PFSK-1 (cell line): ENCODE results near the gene PTGES3.

Experiments
- FOXP2 ChIP-seq: optimal IDR thresholded peaks from 2 replicates; pipeline ENCODE3; 2011; ENCODE audit warnings: borderline replicate concordance, control low read depth, inconsistent platforms; ENCODE audit not compliant: insufficient read depth; ENCODE audit errors: extremely low read length, extremely low read depth
- POLR2AphosphoS5 ChIP-seq: IDR thresholded peaks from 2 replicates; pipeline ENCODE4 v1.6.1; 2012; ENCODE audit warnings: low read depth, mild to moderate bottlenecking, control low read depth, low read length, moderate library complexity
- SIN3A ChIP-seq: IDR thresholded peaks from 2 replicates; pipeline ENCODE4 v1.6.1; 2012; ENCODE audit warnings: mild to moderate bottlenecking, low read length, moderate library complexity, borderline replicate concordance; ENCODE audit not compliant: insufficient read depth
- TAF1 ChIP-seq: IDR thresholded peaks from 2 replicates; pipeline ENCODE4 v1.6.1; 2012; ENCODE audit warnings: low read length, control low read depth, borderline replicate concordance; ENCODE audit not compliant: insufficient read depth
- TF ChIP-seq, protein P1 (sequence below), 2 experiments: IDR thresholded peaks; 2 replicates each; pipeline versions ENCODE4 v1.6.1 to v1.8.0; 2011 to 2012; ENCODE audit warnings: low read depth in 2 of 2, low read length in 2 of 2, control low read depth in 1 of 2, inconsistent platforms in 1 of 2, mild to moderate bottlenecking in 1 of 2, moderate library complexity in 1 of 2; ENCODE audit not compliant: insufficient read depth in 1 of 2

PTGES3 gene

GRCh38 chr12:56677680-56678079, 10.4 kb downstream of the PTGES3 start:
- no peak for TF ChIP-seq FOXP2
- TF ChIP-seq POLR2AphosphoS5: no peak
- no peak for TF ChIP-seq SIN3A
- TF ChIP-seq, protein P1, sequence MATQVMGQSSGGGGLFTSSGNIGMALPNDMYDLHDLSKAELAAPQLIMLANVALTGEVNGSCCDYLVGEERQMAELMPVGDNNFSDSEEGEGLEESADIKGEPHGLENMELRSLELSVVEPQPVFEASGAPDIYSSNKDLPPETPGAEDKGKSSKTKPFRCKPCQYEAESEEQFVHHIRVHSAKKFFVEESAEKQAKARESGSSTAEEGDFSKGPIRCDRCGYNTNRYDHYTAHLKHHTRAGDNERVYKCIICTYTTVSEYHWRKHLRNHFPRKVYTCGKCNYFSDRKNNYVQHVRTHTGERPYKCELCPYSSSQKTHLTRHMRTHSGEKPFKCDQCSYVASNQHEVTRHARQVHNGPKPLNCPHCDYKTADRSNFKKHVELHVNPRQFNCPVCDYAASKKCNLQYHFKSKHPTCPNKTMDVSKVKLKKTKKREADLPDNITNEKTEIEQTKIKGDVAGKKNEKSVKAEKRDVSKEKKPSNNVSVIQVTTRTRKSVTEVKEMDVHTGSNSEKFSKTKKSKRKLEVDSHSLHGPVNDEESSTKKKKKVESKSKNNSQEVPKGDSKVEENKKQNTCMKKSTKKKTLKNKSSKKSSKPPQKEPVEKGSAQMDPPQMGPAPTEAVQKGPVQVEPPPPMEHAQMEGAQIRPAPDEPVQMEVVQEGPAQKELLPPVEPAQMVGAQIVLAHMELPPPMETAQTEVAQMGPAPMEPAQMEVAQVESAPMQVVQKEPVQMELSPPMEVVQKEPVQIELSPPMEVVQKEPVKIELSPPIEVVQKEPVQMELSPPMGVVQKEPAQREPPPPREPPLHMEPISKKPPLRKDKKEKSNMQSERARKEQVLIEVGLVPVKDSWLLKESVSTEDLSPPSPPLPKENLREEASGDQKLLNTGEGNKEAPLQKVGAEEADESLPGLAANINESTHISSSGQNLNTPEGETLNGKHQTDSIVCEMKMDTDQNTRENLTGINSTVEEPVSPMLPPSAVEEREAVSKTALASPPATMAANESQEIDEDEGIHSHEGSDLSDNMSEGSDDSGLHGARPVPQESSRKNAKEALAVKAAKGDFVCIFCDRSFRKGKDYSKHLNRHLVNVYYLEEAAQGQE (IDR thresholded peaks at IDR 0.05; ENCODE audit: insufficient read depth in 1 of 2, low read depth in 2 of 2, low read length in 2 of 2): no peak
- TF ChIP-seq TAF1: no peak

DNA sequence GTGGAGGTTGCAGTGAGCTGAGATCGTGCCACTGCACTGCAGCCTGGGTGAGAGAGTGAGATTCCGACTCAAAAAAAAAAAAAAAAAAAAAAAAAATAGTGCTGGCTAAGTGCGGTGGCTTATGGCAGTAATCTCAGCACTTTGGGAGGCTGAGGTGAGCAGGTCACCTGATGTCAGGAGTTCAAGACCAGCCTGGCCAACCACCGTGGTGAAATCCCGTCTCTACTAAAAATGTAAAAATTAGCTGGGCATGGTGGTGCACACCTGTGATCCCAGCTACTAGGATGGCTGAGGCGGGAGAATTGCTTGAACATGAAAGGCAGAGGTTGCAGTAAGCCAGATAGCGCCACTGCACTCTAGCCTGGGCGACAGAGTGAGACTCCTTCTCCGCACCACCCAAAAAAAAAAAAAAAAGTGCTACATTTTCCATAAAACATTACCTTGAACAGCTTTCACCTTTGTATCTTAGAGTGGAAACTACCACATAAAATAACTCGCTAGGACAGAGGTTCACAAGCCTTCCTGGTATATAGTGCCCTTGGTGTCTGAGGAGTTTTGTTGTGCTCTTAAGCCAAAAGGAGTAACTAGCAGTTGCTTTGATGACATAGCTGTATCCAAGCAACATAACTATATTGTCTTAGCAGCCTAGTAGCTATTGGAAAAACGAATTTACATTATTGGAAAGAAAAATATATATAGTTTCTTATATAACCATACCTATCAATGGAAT, 11.1 kb downstream of the PTGES3 start:
- no peak for TF ChIP-seq SIN3A
- peak; percentile 17; the same call in 1 of the 2 replicates for TF ChIP-seq POLR2AphosphoS5

GRCh38 chr12:56671608-56672007, 16.5 kb downstream of the PTGES3 start:
- no peak for TF ChIP-seq FOXP2
- no peak for TF ChIP-seq SIN3A
- TF ChIP-seq POLR2AphosphoS5: no peak
- TF ChIP-seq, protein P1 (IDR thresholded peaks at IDR 0.05; ENCODE audit: insufficient read depth in 1 of 2, low read depth in 2 of 2, low read length in 2 of 2): no peak
- TF ChIP-seq TAF1: no peak

DNA sequence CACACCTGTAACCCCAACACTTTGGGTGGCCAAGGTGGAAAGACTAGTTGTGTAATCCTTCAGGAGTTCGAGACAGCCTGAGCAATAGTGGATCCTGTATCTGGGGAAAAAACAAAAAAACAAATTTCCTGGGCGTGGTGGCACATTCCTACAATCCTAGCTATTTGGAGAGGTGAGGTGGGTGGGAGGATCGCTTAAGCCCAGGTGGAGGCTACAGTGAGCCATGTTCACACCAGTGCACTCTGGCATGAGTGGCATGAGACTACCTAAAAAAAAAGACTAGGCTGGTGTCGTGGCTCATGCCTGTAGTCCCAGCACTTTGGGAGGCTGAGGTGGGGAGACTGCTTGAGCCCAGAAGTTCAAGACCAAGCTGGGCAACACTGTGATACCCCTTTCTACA, 17.2 kb downstream of the PTGES3 start:
- TF ChIP-seq POLR2AphosphoS5 (no peak), FOXP2 (no peak), TAF1 (no peak), SIN3A (no peak)
- TF ChIP-seq, protein P1 (IDR thresholded peaks at IDR 0.05; ENCODE audit: insufficient read depth in 1 of 2, low read depth in 2 of 2, low read length in 2 of 2): no peak

GRCh38 chr12:56668197-56668457, 20.0 kb downstream of the PTGES3 start:
- TF ChIP-seq FOXP2: no peak
- no peak for TF ChIP-seq SIN3A
- TF ChIP-seq TAF1: no peak
- TF ChIP-seq, protein P1 (IDR thresholded peaks at IDR 0.05; ENCODE audit: insufficient read depth in 1 of 2, low read depth in 2 of 2, low read length in 2 of 2): no peak
- no peak for TF ChIP-seq POLR2AphosphoS5
